Measurements from ENCODE around the gene C1QBP.
A peak's percentile ranks its signal among the peaks of the same experiment; 100 is the strongest.
"Not testable (repeated sequence)": the region's sequence is repeated elsewhere in the genome, so short reads cannot be mapped to it uniquely, and the experiment has no call there.

Gene C1QBP

DNA sequence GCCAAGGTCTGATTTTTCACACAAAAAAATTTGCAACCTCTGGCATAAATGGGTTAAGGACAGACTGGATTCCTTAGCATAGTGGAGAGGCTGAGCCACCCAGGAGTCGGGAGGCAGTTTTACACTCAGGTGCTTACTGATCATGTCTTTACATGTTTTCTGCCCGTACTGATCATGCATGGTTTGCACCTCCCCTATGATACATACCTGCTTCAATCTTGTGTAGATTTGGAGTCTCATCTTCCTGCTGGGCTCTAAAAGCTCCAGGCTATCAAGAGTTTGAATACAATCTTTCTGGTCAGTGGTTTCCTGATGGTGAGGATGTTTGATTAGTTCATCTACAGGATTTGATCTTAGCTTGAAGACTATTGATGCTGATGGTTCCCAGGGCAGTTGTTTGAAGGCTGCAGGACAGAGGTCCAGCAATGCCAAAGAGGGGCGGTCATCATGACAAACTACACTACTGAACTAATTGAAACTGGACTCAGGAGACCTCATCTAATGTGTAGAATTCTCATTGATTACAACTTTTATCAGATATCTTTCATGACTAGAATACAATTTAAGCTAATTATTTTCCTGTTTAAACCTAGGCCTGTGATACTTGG lies 6.9 kb downstream of the C1QBP start:
- no peak for DNase-seq (ENCODE audit: low read depth in 2 of 2)

DNA sequence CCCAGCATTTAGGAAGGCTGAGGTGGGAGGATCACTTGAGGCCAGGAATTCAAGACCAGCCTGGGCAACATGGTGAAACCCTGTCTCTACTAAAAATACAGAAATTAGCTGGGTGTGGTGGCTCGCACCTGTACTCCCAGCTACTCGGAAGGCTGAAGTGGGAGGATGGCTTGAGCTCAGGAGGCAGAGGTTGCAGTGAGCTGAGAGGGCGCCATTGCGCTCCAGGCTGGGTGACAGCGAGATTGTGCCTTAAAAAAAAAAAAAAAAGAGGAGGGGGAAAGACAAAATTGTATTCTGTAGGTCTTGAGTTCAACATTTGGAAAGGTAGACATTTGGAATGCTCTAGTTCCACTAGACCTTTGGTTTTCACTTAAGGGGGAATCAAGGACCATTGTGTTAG lies 7.7 kb downstream of the C1QBP start:
- not testable (repeated sequence) for DNase-seq (ENCODE audit: low read depth in 2 of 2)

- DNase-seq (ENCODE audit: low read depth in 2 of 2): no peak
Measured at GRCh38 chr17:5430413-5430999, 8.4 kb downstream of the C1QBP start.

- DNase-seq (ENCODE audit: low read depth in 2 of 2): no peak
Measured at GRCh38 chr17:5429191-5429887, 9.6 kb downstream of the C1QBP start.

DNA sequence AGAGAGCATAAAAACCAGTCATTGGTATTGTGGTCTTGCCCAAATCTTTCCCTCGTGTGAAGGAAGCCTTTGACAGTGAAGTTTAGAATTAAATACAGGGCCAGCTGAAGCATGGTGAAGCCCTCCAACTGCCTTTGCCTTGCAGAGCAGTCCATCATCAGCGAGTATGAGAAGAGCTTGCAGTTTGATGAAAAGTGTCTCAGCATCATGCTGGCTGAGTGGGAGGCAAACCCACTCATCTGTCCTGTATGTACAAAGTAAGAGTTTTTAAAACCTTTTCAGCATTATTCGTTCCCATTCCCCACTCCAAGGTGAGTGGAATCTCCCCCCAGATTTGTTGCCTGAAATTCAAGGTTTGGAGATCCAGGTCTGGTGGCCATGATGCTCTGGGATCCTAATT lies 13.1 kb downstream of the C1QBP start:
- no peak for DNase-seq (ENCODE audit: low read depth in 2 of 2)

GRCh38 chr17:5424909-5425308 lies 14.0 kb downstream of the C1QBP start:
- DNase-seq (ENCODE audit: low read depth in 2 of 2): no peak

- DNase-seq (ENCODE audit: low read depth in 2 of 2): no peak
Measured at GRCh38 chr17:5422505-5422904, 16.4 kb downstream of the C1QBP start.

DNA sequence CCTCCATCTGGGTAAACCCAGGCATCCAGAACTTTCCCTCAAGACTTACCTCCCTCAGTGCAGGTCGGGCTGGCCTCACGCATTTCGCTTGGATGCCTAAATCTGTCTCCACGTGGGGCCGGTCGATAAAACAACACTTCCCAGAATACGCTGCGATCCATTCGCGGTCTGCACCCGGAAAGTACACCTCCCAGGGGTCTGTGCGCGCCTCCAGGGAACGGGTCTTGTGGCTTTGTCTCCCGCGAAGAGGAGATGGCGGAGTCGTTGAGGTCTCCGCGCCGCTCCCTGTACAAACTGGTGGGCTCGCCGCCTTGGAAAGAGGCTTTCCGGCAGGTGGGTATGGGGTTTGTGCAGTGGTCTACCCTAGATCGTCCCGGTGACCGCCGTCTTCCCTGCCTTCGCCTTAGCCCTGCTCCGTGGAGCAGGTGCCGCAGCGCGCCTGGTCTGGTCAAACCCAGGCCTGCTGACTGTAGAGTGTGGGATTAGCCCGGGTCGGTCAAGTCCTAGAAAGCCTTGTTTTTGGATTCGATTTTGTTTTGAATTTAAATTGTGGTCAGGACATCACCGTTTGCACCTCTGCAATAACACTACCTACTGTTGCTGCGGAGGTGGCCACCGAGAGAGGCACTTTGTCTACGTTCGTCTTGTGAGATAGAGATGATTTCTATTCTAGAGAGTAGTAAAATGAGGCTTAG lies 18.8 kb downstream of the C1QBP start, which contains the start of gene RPAIN:
RPAIN (plus strand) TSS at position 224 of the 695 bp plus-strand sequence; CDS start at position 253, 29 bp downstream.
- no peak for DNase-seq (ENCODE audit: low read depth in 2 of 2)

- peak; percentile 86 to 89 for DNase-seq (ENCODE audit: low read depth in 2 of 2)
Measured at GRCh38 chr17:5419356-5419958, 19.5 kb downstream of the C1QBP start, which contains the start of gene NUP88. TSS of gene NUP88 (minus strand) at chr17:5419662. CDS start at chr17:5419650, 12 bp downstream.

GRCh38 chr17:5418858-5419355 lies 20.0 kb downstream of the C1QBP start:
- DNase-seq (ENCODE audit: low read depth in 2 of 2): no peak

- no peak for DNase-seq (ENCODE audit: low read depth in 2 of 2)
Measured at GRCh38 chr17:5416901-5417300, 22.1 kb downstream of the C1QBP start.

- DNase-seq (ENCODE audit: low read depth in 2 of 2): peak; percentile 64 to 66
Measured at GRCh38 chr17:5413682-5414081, 25.3 kb downstream of the C1QBP start.

DNA sequence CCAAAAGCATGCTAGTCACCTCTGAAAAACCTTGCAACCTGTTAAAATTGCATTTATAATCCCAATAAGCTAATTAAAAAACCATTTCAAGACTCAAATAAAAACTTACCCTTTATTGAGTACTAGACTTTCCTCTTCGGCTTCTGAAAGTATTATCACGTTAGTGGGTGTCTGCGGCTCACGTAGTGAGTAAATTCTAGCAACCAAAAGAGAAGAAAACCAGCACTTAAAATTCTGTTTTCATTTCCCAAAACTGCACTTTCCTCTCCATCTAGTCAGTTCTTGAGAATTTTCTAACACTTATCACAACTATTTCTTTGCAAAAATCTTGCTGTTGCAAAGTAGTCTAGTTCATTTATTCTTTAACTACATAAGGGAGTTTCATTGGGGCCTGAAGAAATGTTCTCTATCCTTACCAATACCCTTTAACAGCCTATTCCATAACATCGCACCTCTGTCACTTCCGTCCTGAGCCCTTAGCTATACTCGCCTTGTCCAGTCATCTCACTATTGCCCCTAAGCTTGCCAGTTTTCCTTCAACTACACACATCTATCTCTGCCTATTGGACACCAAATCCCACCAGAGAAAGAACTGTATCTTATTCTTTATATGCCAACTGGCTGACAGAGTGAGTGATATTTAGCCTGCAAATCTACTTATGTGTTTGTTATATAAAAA lies 28.2 kb downstream of the C1QBP start:
- no peak for DNase-seq (ENCODE audit: low read depth in 2 of 2)

DNA sequence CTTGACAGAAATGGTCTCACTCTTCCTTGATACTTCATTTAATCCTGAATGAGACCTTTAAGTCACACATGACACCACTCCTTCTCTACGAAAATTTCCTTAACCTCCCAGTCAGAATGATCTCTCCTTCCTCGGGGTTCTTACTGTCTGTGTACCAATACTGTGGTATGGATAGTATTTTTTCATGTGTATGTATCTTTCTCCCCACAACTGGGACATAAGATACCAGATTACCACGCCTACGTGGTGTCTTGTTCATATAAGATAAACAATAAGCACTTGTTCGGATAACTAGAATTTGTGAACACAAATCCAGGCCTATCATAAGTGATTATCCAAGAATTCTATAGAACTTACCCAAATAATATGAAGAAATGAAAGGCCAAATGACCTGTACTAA lies 30.8 kb downstream of the C1QBP start:
- no peak for DNase-seq (ENCODE audit: low read depth in 2 of 2)

DNA sequence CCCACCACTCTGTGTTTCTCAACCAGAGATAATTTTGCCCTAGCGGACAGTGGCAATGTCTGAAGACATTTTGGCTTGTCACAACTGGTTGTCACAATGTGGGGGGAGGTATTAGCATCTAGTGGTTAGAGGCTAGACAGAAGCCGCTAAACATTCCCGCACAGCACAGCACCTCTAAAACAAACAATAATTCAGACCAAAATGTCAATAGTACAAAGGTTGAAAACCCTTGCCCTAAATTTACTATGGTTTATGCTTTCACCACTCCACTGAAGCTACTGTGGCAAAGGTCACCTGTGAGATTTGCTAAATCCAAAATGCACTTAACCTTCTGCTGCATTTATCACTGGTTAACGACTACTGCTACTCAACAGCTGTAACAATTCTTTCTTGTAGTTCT lies 33.6 kb downstream of the C1QBP start:
- DNase-seq (ENCODE audit: low read depth in 2 of 2): no peak

- no peak for DNase-seq (ENCODE audit: low read depth in 2 of 2)
Measured at GRCh38 chr17:5399767-5400166, 39.2 kb downstream of the C1QBP start.

DNA sequence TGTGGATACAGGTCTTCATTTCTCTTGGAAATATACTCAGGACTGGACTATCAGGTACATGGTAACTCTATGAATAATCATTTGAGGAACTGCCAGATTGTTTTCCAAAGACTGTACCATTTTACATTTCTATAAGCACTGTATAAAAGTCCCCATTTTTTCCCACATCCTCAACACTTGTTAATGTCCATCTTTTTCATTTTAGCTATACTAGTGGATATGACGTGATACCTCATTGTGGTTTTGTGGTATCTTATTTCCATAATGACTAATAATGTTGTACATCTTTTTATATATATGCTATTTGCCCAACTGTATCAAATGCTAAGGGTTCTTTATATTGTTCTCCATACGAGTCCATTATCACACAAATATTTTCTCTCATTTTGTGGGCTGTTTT lies 42.3 kb downstream of the C1QBP start:
- no peak for DNase-seq (ENCODE audit: low read depth in 2 of 2)

DNA sequence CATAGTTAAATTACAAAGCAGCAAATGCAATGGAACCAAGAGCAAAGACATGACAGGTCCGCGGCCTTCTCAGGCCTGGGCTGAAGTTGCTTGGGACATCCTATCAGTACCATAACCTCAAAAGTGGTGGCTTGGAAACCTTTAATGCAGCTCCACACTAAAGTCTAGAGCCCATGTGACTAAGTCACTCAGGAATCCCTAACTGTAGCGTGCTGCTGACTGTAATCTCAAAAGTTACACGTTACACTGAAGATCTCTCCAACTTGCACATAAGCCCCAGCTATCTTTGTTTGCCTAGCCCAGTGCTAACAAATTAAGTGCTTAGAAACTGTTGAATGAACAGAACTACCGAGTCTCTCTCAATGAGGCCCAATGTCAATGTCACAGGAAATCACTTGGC lies 47.3 kb downstream of the C1QBP start:
- DNase-seq (ENCODE audit: low read depth in 2 of 2): no peak
